ENCODE data around the gene CDC42EP5.

The CDC42EP5 gene

DNA sequence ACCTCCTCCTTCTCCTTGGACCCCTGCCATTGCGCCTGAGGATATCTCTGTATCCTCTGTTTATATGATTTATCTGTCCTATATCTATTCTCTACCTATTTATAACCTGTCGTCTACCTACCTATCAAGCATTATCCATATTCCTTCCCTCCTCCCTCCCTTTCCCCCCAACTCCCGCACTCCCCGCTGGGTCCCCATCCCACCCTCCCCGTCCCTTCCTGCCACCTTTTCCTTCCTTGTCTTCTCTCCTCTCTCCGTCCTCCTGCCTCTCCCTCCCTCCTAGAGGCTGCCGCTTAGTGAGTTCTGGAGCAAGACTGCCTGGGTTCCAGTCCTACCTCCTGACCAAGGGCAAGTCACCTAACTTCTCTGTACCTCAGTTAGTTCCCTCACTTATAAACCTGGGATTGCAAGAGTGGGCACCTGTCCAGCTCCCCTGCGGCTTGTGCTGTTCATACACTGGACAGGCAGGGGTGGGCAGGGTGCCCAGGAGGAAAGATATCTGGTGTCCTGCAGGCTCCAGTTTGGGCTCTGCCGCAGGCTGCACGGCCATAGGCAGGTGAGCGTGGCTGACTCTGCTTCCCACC lies 41.7 kb downstream of the CDC42EP5 start:
- Histone ChIP-seq H3K27me3 (ENCODE audit: control insufficient read depth, insufficient read depth, low read length) (peaks cover 24% of the 10 kb centered on the region), H3K9ac (ENCODE audit: low read length) (no peak overlapping the region), H3K4me3 (ENCODE audit: low read length) (no peak overlapping the region), H3K27ac (ENCODE audit: low read depth, low read length) (no peak overlapping the region), H3K36me3 (ENCODE audit: control insufficient read depth, insufficient read depth, low read length) (no peaks in the 10 kb centered on the region), H3K4me1 (ENCODE audit: control insufficient read depth, insufficient read depth, low read length) (no peaks in the 10 kb centered on the region)

DNA sequence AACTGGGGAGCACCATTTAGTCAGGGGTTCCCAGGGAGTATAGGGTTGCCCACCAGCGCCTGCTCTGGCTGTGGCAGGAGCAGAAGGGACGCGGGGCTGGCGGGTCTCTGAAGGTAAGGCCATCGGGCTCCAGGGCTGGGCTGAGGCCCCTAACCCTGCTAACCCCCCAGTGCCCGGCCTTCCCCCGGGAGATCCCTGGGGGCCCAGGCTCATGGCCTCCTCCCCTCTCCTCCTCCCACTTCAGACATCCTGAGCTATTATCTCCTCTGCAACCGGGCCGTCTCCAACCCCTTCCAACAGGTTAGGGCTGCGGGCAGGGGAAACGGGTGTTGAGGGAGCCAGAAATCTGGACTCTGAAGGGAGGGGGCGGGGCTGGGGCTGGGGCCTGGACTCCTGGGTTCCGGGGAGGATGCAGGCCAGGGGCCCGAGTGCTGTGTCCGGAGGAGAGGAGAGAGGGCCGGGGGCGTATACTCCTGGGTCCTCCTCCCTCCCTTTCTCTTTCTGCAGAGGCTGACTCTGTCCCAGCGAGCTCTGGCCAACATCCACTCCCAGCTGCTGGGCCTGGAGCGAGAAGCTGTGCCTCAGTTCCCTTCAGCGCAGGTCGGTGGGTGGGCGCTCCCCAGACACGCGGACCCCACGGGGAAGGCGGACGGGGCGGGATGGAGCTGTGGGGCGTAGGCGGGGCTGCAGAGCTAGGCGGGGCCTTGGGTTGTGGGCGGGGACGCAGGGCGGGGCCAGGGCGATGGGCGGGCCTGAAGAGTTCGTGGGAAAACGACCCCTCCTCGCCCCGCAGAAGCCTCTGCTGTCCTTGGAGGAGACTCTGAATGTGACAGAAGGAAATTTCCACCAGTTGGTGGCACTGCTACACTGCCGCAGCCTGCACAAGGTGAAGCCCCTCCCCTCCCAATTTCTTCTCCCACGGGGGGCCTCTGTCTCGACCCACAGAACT lies 42.5 kb downstream of the CDC42EP5 start:
- Histone ChIP-seq H3K9ac (ENCODE audit: low read length) (no peak overlapping the region), H3K4me1 (ENCODE audit: control insufficient read depth, insufficient read depth, low read length) (no peaks in the 10 kb centered on the region), H3K27ac (ENCODE audit: low read depth, low read length) (no peak overlapping the region), H3K36me3 (ENCODE audit: control insufficient read depth, insufficient read depth, low read length) (no peaks in the 10 kb centered on the region), H3K4me3 (ENCODE audit: low read length) (peak overlapping the region; percentile 15), H3K27me3 (ENCODE audit: control insufficient read depth, insufficient read depth, low read length) (peaks cover 24% of the 10 kb centered on the region)

DNA sequence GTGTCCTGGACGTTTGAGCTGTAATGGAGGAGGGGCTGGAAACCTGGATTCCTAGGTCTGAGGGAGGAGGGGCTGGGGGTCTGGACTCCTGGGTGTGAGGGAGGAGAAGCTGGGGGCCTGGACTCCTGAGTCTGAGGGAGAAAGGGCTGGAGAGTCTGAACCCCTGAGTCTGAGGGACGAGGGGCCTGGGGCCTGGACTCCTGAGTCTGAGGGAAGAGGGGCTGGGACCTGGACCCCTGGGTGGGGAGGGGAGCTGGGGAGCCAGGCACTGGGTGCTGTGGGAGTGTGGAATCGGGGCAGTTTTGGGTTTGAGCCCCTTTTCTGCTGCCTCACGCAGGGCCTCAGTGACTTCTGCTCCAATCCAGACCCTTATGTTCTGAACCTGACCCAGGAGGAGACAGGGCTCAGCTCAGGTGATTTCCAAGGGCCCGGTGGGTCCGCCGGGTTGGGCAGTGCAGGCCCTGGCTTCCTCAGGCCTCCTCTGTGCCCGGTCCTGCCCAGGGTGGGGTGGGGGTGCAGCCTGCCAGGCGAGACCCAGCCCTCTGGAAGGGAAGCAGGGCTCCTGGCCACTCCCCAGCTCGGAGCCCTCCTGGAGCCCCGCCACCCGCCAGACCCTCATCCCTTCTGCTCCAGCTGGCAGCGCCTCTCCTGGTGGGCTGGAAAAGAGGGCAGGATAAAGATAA lies 43.4 kb downstream of the CDC42EP5 start:
- H3K4me1 ChIP-seq (ENCODE audit: control insufficient read depth, insufficient read depth, low read length), result no peaks in the 10 kb centered on the region
- no peaks in the 10 kb centered on the region for H3K36me3 ChIP-seq (ENCODE audit: control insufficient read depth, insufficient read depth, low read length)
- no peak overlapping the region for H3K4me3 ChIP-seq (ENCODE audit: low read length)
- H3K27me3 ChIP-seq (ENCODE audit: control insufficient read depth, insufficient read depth, low read length), result peaks cover 24% of the 10 kb centered on the region
- no peak overlapping the region for H3K27ac ChIP-seq (ENCODE audit: low read depth, low read length)
- H3K9ac ChIP-seq (ENCODE audit: low read length), result no peak overlapping the region

DNA sequence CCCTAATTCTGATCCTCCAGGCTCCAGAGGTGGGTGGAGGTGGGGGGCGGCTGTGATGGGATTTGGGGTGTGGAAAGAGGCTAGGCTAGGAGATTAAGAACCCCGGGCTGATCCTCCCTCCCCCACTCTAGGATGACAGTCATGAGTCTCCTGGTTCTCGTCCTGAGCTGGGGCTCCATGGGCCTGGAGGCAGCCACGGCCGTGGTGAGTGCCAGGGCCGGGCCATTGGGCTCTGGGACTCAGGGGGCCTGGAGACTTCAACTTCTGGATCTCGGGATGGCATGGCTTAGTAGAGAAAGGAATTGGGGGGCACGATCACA lies 44.0 kb downstream of the CDC42EP5 start:
- Histone ChIP-seq H3K9ac (ENCODE audit: low read length) (no peak overlapping the region), H3K4me3 (ENCODE audit: low read length) (no peak overlapping the region), H3K36me3 (ENCODE audit: control insufficient read depth, insufficient read depth, low read length) (no peaks in the 10 kb centered on the region), H3K27me3 (ENCODE audit: control insufficient read depth, insufficient read depth, low read length) (peaks cover 24% of the 10 kb centered on the region), H3K27ac (ENCODE audit: low read depth, low read length) (no peak overlapping the region), H3K4me1 (ENCODE audit: control insufficient read depth, insufficient read depth, low read length) (no peaks in the 10 kb centered on the region)

DNA sequence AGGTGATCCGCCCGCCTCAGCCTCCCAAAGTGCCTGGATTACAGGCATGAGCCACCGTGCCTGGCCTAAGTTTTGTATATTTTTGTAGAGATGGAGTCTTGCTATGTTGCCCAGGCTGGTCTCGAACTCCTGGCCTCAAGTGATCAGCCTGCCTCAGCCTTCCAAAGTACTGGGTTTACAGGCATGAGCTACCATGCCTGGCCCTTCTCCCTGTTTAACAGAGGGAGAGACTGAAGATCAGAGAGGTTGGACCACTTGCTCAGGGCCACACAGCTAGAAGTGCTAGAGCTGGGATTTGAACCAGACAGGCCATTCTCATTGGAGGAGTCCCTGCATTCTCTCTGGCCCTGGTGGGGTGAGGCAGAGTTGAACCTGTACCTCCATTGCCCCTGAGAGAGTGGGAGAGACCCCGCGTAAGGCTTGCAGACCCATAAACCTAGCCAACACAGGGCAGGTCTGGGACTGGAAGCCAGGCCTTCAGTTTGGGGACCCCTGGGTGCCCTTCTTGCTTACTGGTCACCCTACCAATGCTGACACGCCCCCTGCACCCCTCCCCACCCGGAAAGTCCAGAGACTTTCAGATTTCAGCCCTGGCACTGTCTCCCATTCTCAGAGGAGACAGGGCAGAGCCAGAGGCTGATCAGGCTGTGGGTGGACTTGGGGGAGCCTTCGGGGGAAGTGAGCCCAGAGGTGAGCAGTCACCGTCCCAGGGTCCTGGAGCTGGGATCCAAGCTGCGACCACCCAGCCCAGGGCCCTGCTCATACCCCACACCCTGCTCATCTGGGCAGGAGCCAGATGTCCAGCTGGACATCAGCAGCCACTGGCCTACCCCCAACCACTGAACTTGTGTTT lies 44.5 kb downstream of the CDC42EP5 start:
- no peak overlapping the region for H3K9ac ChIP-seq (ENCODE audit: low read length)
- H3K27ac ChIP-seq (ENCODE audit: low read depth, low read length), result no peak overlapping the region
- H3K27me3 ChIP-seq (ENCODE audit: control insufficient read depth, insufficient read depth, low read length), result peaks cover 24% of the 10 kb centered on the region

DNA sequence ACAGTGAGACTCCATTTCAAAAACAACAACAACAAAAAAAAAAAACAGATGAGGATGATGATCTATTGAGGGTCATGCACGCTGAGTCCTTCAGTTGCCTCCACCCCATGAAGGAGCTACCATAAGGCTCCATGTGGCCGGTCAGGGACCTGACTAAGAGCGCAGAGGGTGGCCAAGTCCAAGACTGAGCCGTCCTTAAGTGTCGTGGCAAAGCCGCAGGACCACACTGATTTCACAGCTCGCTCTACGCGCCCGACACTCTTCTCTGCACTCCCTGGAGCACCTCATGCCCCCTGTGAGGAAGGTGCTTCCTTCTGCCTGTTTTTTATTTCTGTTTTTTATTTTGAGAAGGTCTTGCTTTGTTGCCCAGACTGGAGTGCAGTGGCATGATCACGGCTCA lies 45.5 kb downstream of the CDC42EP5 start:
- Histone ChIP-seq H3K27ac (ENCODE audit: low read depth, low read length) (no peak overlapping the region), H3K36me3 (ENCODE audit: control insufficient read depth, insufficient read depth, low read length) (no peaks in the 10 kb centered on the region), H3K27me3 (ENCODE audit: control insufficient read depth, insufficient read depth, low read length) (peaks cover 24% of the 10 kb centered on the region), H3K9ac (ENCODE audit: low read length) (no peak overlapping the region), H3K4me3 (ENCODE audit: low read length) (no peak overlapping the region), H3K4me1 (ENCODE audit: control insufficient read depth, insufficient read depth, low read length) (no peaks in the 10 kb centered on the region)

More for the DNA sequence above, 44.5 kb downstream of the CDC42EP5 start:
- no peaks in the 10 kb centered on the region for H3K4me1 ChIP-seq (ENCODE audit: control insufficient read depth, insufficient read depth, low read length)
- no peaks in the 10 kb centered on the region for H3K36me3 ChIP-seq (ENCODE audit: control insufficient read depth, insufficient read depth, low read length)
- no peak overlapping the region for H3K4me3 ChIP-seq (ENCODE audit: low read length)

DNA sequence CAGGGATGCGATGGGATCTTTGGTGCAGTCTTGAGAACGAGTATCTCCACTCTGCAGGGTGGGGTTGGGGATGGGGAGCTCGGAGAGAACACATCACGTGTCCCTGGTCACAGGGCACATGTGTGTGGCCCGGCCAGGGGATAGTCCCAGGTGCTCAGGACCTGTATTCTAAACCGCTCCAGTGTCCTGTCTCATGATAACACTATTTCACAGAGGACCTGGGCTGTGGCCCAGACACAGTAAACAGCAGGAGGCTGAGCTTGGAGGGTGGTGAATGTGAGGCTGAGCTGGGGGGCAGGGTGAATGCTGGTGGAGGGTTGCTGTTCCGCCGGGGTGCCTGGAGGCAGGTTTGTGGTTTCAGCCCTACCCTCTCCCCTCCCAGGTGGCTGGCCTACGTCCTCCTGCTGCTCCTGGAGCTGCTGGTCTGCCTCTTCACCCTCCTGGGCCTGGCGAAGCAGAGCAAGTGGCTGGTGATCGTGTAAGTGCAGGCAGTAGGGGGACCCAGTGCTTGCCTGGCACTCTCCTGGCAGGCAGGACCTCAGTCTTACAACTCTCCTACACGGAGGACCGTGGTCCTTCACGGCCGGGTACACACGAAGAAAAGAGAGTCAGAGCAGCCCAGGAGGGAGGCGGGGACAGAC lies 46.7 kb downstream of the CDC42EP5 start:
- Histone ChIP-seq H3K9ac (ENCODE audit: low read length) (no peak overlapping the region), H3K27me3 (ENCODE audit: control insufficient read depth, insufficient read depth, low read length) (peaks cover 24% of the 10 kb centered on the region), H3K4me3 (ENCODE audit: low read length) (no peak overlapping the region), H3K4me1 (ENCODE audit: control insufficient read depth, insufficient read depth, low read length) (no peaks in the 10 kb centered on the region), H3K36me3 (ENCODE audit: control insufficient read depth, insufficient read depth, low read length) (no peaks in the 10 kb centered on the region), H3K27ac (ENCODE audit: low read depth, low read length) (no peak overlapping the region)

DNA sequence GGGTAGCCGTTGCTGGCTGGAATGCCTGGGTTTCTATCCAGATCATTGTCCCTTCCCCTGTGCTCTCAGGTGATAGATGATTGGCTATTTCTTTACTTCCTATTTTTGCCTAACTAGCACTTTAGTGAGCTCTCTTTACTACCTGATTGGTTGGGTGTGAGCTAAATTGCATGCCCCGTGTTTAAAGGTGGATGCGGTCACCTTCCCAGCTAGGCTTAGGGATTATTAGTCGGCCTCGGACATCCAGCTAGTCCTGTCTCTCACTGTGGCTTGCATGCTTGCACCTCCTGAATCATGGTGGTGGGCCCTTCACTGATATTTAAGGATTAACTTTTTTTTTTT lies 47.7 kb downstream of the CDC42EP5 start:
- Histone ChIP-seq H3K36me3 (ENCODE audit: control insufficient read depth, insufficient read depth, low read length) (no peaks in the 10 kb centered on the region), H3K4me3 (ENCODE audit: low read length) (no peak overlapping the region), H3K27me3 (ENCODE audit: control insufficient read depth, insufficient read depth, low read length) (peaks cover 27% of the 10 kb centered on the region), H3K4me1 (ENCODE audit: control insufficient read depth, insufficient read depth, low read length) (no peaks in the 10 kb centered on the region), H3K27ac (ENCODE audit: low read depth, low read length) (no peak overlapping the region), H3K9ac (ENCODE audit: low read length) (no peak overlapping the region)

DNA sequence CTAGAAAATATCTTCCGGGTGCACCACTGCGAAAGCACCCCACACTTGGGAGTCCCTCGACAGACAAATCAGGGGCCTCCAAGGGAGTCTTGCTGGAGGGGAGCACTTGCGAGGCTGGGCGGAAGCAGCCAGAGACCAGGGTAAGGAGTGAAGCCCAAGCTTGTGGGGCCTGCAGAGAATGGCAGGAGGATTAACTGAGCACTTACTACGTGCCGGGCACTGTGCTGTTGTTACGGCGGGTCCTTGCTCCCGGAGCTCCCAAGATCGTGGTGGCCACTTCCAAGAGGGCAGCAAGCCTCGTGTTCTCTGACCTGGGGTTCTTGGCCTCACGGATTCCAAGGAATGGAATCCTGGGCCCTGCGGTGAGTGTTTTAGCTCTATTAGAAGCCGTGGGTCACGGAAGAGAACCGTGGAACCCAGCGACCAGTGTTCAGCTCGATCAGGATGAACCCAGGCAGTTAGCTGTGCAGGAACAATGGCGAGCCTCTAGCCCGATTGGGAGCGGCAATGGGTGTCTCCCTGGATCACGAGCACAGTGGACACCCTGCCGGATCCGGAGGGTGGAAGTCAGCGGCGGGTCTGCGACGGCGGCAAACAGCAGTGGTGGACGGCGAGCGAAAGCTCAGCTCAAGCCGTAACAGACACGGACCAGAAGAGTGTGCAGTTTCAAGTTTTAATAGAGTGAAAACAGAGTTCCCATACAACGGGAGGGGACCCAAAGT lies 48.3 kb downstream of the CDC42EP5 start:
- Histone ChIP-seq H3K27ac (ENCODE audit: low read depth, low read length) (no peak overlapping the region), H3K9ac (ENCODE audit: low read length) (no peak overlapping the region), H3K36me3 (ENCODE audit: control insufficient read depth, insufficient read depth, low read length) (no peaks in the 10 kb centered on the region), H3K27me3 (ENCODE audit: control insufficient read depth, insufficient read depth, low read length) (peaks cover 22% of the 10 kb centered on the region), H3K4me3 (ENCODE audit: low read length) (no peak overlapping the region), H3K4me1 (ENCODE audit: control insufficient read depth, insufficient read depth, low read length) (no peaks in the 10 kb centered on the region)

DNA sequence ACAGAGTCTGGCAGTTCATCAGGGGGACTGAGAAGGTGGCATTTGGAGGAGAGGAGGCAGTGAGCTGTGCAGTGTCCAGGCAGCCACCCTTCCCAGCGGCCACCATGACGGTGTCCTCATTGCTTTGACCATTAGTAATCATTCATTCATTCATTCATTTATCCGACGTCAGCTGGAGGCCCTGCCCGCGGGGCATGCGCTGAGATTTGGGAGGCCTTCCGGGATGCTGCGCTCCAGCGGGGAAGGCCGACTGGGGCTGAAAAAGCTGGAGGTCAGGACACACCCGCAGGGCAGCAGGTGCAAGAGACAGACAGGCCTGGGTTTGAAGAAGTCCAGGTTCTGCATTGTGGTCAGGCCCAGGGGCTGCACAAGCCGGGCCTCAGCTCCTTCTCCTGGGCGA lies 48.9 kb downstream of the CDC42EP5 start:
- Histone ChIP-seq H3K4me3 (ENCODE audit: low read length) (no peak overlapping the region), H3K9ac (ENCODE audit: low read length) (no peak overlapping the region), H3K4me1 (ENCODE audit: control insufficient read depth, insufficient read depth, low read length) (no peaks in the 10 kb centered on the region), H3K36me3 (ENCODE audit: control insufficient read depth, insufficient read depth, low read length) (no peaks in the 10 kb centered on the region), H3K27me3 (ENCODE audit: control insufficient read depth, insufficient read depth, low read length) (peaks cover 20% of the 10 kb centered on the region), H3K27ac (ENCODE audit: low read depth, low read length) (no peak overlapping the region)

DNA sequence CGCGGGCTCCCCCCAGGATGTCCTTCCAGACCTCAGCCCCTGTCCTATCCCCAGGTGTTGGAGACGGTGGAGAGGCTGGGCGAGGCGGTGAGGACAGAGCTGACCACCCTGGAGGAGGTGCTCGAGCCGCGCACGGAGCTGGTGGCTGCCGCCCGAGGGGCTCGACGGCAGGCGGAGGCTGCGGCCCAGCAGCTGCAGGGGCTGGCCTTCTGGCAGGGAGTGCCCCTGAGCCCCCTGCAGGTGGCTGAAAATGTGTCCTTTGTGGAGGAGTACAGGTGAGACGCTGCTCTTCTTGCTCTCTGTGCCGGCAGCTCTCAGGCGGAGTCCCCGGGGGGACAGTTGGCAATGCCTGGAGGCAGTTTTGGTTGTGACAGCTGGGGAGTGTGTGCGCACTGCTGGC lies 51.0 kb downstream of the CDC42EP5 start:
- H3K9ac ChIP-seq (ENCODE audit: low read length), result no peak overlapping the region
- peaks cover 22% of the 10 kb centered on the region for H3K27me3 ChIP-seq (ENCODE audit: control insufficient read depth, insufficient read depth, low read length)
- H3K27ac ChIP-seq (ENCODE audit: low read depth, low read length), result no peak overlapping the region

More for the DNA sequence above, 51.0 kb downstream of the CDC42EP5 start:
- no peaks in the 10 kb centered on the region for H3K36me3 ChIP-seq (ENCODE audit: control insufficient read depth, insufficient read depth, low read length)
- H3K4me3 ChIP-seq (ENCODE audit: low read length), result no peak overlapping the region
- no peaks in the 10 kb centered on the region for H3K4me1 ChIP-seq (ENCODE audit: control insufficient read depth, insufficient read depth, low read length)

Measured in rectal smooth muscle tissue (tissue), 1 donor.